ENCODE data around the gene TRIM9.
"Not testable (repeated sequence)": the region's sequence is repeated elsewhere in the genome, so short reads cannot be mapped to it uniquely, and the experiment has no call there.

Gene TRIM9

GRCh38 chr14:51004352-51004800, 90.5 kb downstream of the TRIM9 start:
- DNase-seq (ENCODE audit: low read depth): no peak

- no peak for DNase-seq (ENCODE audit: low read depth)
Observed at GRCh38 chr14:51002406-51002999, 92.4 kb downstream of the TRIM9 start.

GRCh38 chr14:51000566-51000965, 94.3 kb downstream of the TRIM9 start:
- DNase-seq (ENCODE audit: low read depth): no peak

- no peak for DNase-seq (ENCODE audit: low read depth)
Observed at GRCh38 chr14:50999726-51000125, 95.2 kb downstream of the TRIM9 start.

- no peak for DNase-seq (ENCODE audit: low read depth)
Observed at GRCh38 chr14:50998612-50999011, 96.3 kb downstream of the TRIM9 start.

GRCh38 chr14:50997712-50998111, 97.2 kb downstream of the TRIM9 start:
- DNase-seq (ENCODE audit: low read depth): no peak

- DNase-seq (ENCODE audit: low read depth): not testable (repeated sequence)
Observed at GRCh38 chr14:50994158-50994557, 100.7 kb downstream of the TRIM9 start.

GRCh38 chr14:50985859-50986331, 109.0 kb downstream of the TRIM9 start:
- no peak for DNase-seq (ENCODE audit: low read depth)

- DNase-seq (ENCODE audit: low read depth): no peak
Observed at GRCh38 chr14:50985124-50985858, 109.6 kb downstream of the TRIM9 start.

- DNase-seq (ENCODE audit: low read depth): no peak
Observed at GRCh38 chr14:50984036-50984710, 110.7 kb downstream of the TRIM9 start.

GRCh38 chr14:50979941-50980850, 114.7 kb downstream of the TRIM9 start:
- no peak for DNase-seq (ENCODE audit: low read depth)

GRCh38 chr14:50978888-50979287, 116.0 kb downstream of the TRIM9 start:
- no peak for DNase-seq (ENCODE audit: low read depth)

GRCh38 chr14:50978529-50978871, 116.4 kb downstream of the TRIM9 start:
- no peak for DNase-seq (ENCODE audit: low read depth)

GRCh38 chr14:50977863-50978528, 116.9 kb downstream of the TRIM9 start:
- DNase-seq (ENCODE audit: low read depth): no peak

GRCh38 chr14:50974118-50974517, 120.8 kb downstream of the TRIM9 start:
- no peak for DNase-seq (ENCODE audit: low read depth)

GRCh38 chr14:50972734-50973133, 122.2 kb downstream of the TRIM9 start:
- DNase-seq (ENCODE audit: low read depth): no peak

GRCh38 chr14:50970886-50971781, 123.8 kb downstream of the TRIM9 start:
- no peak for DNase-seq (ENCODE audit: low read depth)

- no peak for DNase-seq (ENCODE audit: low read depth)
Observed at GRCh38 chr14:50967790-50968189, 127.1 kb downstream of the TRIM9 start.

- DNase-seq (ENCODE audit: low read depth): no peak
Observed at GRCh38 chr14:50967103-50967502, 127.8 kb downstream of the TRIM9 start.

GRCh38 chr14:50964683-50965390, 130.1 kb downstream of the TRIM9 start:
- DNase-seq (ENCODE audit: low read depth): no peak

All from stimulated activated CD8-positive, alpha-beta memory T cell treated with anti-CD3 and anti-CD28 coated beads, Interleukin-4, amount 100 ng/mL, for 24 hours (primary cell).